Ovary (tissue), 9 donors: ENCODE results near the gene SMC1B. TPM values are rescaled to one million over a fixed set of nuclear protein-coding genes. Genes with fewer than 3 reads are reported as not detected.

ENCODE experiments used
- DNase-seq, 5 donors: peaks; one replicate each; pipeline ENCODE4 v3.0.0-alpha.2; 2019 to 2020
- H3K27ac ChIP-seq, 2 donors: fragments of 200-600 bp; one replicate each; pipeline versions ENCODE4 v1.5.1 to v1.8.0; 2019 to 2022
- H3K27me3 ChIP-seq: fragments of 200-600 bp; one replicate; pipeline ENCODE4 v1.8.0; 2022
- H3K36me3 ChIP-seq: fragments of 200-600 bp; sonication (generic); one replicate; pipeline ENCODE4 v1.5.1; 2019
- H3K4me1 ChIP-seq: one replicate; pipeline ENCODE4 v1.8.1; 2013; ENCODE audit warnings: mild to moderate bottlenecking, moderate library complexity; ENCODE audit not compliant: insufficient read depth
- H3K4me3 ChIP-seq: fragments of 200-600 bp; sonication (generic); one replicate; pipeline ENCODE4 v1.5.1; 2017
- H3K9me3 ChIP-seq, 2 donors: fragments of 200-600 bp in 1 of 2; sonication (generic) in 1 of 2; one replicate each; pipeline versions ENCODE4 v1.5.1 to v1.8.1; 2013 to 2019; ENCODE audit warnings: mild to moderate bottlenecking in 1 of 2, moderate library complexity in 1 of 2
- CTCF ChIP-seq, 3 donors: fragments of 450-650 bp in 2 of 3; fragments of 200-600 bp in 1 of 3; IDR thresholded peaks; one replicate each; pipeline versions ENCODE4 v1.5.1 to v1.8.0; 2016 to 2022; ENCODE audit warnings: antibody characterized with exemption in 3 of 3, mild to moderate bottlenecking in 1 of 3
- EP300 ChIP-seq: sonication (generic); formaldehyde crosslinking; IDR thresholded peaks from one replicate; pipeline ENCODE4 v1.6.1; 2017; ENCODE audit warnings: antibody characterized with exemption
- POLR2A ChIP-seq: fragments of 450-650 bp; IDR thresholded peaks from one replicate; pipeline ENCODE4 v1.6.1; 2017; ENCODE audit warnings: antibody characterized with exemption, mild to moderate bottlenecking, moderate library complexity
- WGBS, 3 donors: extraction: QIAGEN DNeasy Blood & Tissue Kit in 1 of 3; methylation state at CpG; one replicate each; pipeline versions ENCODE4 v1.1.5 to v1.1.7; 2013 to 2017; 5-methylcytosine and 5-hydroxymethylcytosine counted together
- intact Hi-C, 4 donors: fragments of 100-400 bp; cut with DNase I; formaldehyde crosslinking; loops; one replicate each; pipeline versions ENCODE4 v1.11.0 to v1.15.1; 2022 to 2023
- polyA plus RNA-seq, 2 donors: library from polyadenylated mRNA; stranded (reverse); fragments of 200-250 nt in 1 of 2; fragments of 350-450 nt in 1 of 2; fragmentation: Illumina TruSeq in 1 of 2; extraction: RNeasy Lipid Tissue Mini Kit (QIAGEN cat#74804) in 1 of 2; gene quantifications; one replicate each; pipeline ENCODE4 v1.2.3, GENCODE V29; 2013 to 2014
- total RNA-seq, 7 donors: library from RNA; depleted of rRNA in 2 of 7; stranded (reverse); fragments of >200 nt in 2 of 7; fragmentation: NEBNext Ultra II Directional in 3 of 7; extraction: Animal tissue kit (Norgen Biotek cat#: 25700) in 3 of 7; gene quantifications; one replicate each; pipeline versions ENCODE4 v1.1.0 to v1.2.4, GENCODE V29; 2016 to 2023
- donor health status: DM: no; HTN: no; CAD: no; lungs with moderate emphysema.
- donor health status: DM: no; HTN: no; CAD: no.
- donor health status: Bipolar disorder and iron deficiency.
- donor health status: DM: yes; HTN: yes; CAD: no.
- donor health status: DM: no; HTN: no; CAD: no.
- donor health status: DM: yes; HTN: yes; CAD: no.

The SMC1B gene
- total and polyA plus RNA-seq, 9 donors: 0.04 to 0.05 TPM; not detected in 7

GRCh38 chr22:45455212-45455611, 41.8 kb upstream of the SMC1B start:
- no peaks in the 10 kb centered on the region for H3K9me3 ChIP-seq
- 76 to 83% (median 81%) methylated on average over 14 of the region's 14 CpGs for WGBS, 3 donors
- no peaks in the 10 kb centered on the region for H3K27me3 ChIP-seq
- intact Hi-C loops: loop anchor here in 1 of 4 donors (10.0 kb wide), 1 partner anchor 50 kb away; the partner anchor contains the start of gene FBLN1
- H3K4me1 ChIP-seq: peaks cover 4% of the 10 kb centered on the region
- DNase-seq: no peak
- H3K4me3 ChIP-seq: no peak overlapping the region
- H3K27ac ChIP-seq: no peak overlapping the region
- TF ChIP-seq CTCF (IDR thresholded peaks at IDR 0.05): no peak
- TF ChIP-seq EP300: no peak
- no peak for TF ChIP-seq POLR2A
- H3K36me3 ChIP-seq: no peaks in the 10 kb centered on the region

- TF ChIP-seq CTCF (IDR thresholded peaks at IDR 0.05) (no peak), EP300 (no peak), POLR2A (no peak)
- WGBS, 3 donors: 60 to 65% (median 61%) methylated on average over 4 of the region's 4 CpGs
- no peak for DNase-seq
- no peaks in the 10 kb centered on the region for H3K4me1 ChIP-seq
- H3K9me3 ChIP-seq: no peaks in the 10 kb centered on the region
- intact Hi-C loops: loop anchor here in 1 of 4 donors (10.0 kb wide), 1 partner anchor 51 kb away; the partner anchor contains the start of gene FBLN1
- no peak overlapping the region for H3K4me3 ChIP-seq
- H3K36me3 ChIP-seq: no peaks in the 10 kb centered on the region
- H3K27ac ChIP-seq: no peak overlapping the region
- no peaks in the 10 kb centered on the region for H3K27me3 ChIP-seq
These were observed 40.9 kb upstream of the SMC1B start for GRCh38 chr22:45454275-45454674.

GRCh38 chr22:45453764-45454163, 40.4 kb upstream of the SMC1B start:
- Histone ChIP-seq H3K36me3 (no peaks in the 10 kb centered on the region), H3K9me3 (no peaks in the 10 kb centered on the region), H3K27ac (no peak overlapping the region), H3K4me1 (no peaks in the 10 kb centered on the region), H3K4me3 (no peak overlapping the region), H3K27me3 (no peaks in the 10 kb centered on the region)
- 93 to 95% (median 94%) methylated on average over 6 of the region's 6 CpGs for WGBS, 3 donors
- intact Hi-C loops: loop anchor here in 1 of 4 donors (10.0 kb wide), 1 partner anchor 51 kb away; the partner anchor contains the start of gene FBLN1
- no peak for DNase-seq
- no peak for TF ChIP-seq CTCF (IDR thresholded peaks at IDR 0.05)

GRCh38 chr22:45452565-45453379, 39.4 kb upstream of the SMC1B start:
- Histone ChIP-seq H3K27me3 (no peaks in the 10 kb centered on the region), H3K36me3 (no peaks in the 10 kb centered on the region), H3K9me3 (no peaks in the 10 kb centered on the region), H3K27ac (no peak overlapping the region), H3K4me1 (peaks cover 2% of the 10 kb centered on the region), H3K4me3 (no peak overlapping the region)
- intact Hi-C loops: loop anchor here in 1 of 4 donors (10.0 kb wide), 1 partner anchor 52 kb away; the partner anchor contains the start of gene FBLN1
- WGBS, 3 donors: 63 to 78% (median 75%) methylated on average over 8 of the region's 8 CpGs
- no peak for DNase-seq
- no peak for TF ChIP-seq POLR2A
- TF ChIP-seq CTCF (IDR thresholded peaks at IDR 0.05): no peak
- no peak for TF ChIP-seq EP300
